HG03342 (cell line): ENCODE data around the gene CRB1.
"Not testable (repeated sequence)": the region's sequence is repeated elsewhere in the genome, so short reads cannot be mapped to it uniquely, and the experiment has no call there.

ENCODE experiments used
- ATAC-seq: cut with Tn5 transposase; IDR thresholded peaks from one replicate; pipeline ENCODE4 v1.9.1; 2021; ENCODE audit warnings: mild to moderate bottlenecking, moderate library complexity; ENCODE audit not compliant: unreplicated experiment

Gene CRB1

DNA sequence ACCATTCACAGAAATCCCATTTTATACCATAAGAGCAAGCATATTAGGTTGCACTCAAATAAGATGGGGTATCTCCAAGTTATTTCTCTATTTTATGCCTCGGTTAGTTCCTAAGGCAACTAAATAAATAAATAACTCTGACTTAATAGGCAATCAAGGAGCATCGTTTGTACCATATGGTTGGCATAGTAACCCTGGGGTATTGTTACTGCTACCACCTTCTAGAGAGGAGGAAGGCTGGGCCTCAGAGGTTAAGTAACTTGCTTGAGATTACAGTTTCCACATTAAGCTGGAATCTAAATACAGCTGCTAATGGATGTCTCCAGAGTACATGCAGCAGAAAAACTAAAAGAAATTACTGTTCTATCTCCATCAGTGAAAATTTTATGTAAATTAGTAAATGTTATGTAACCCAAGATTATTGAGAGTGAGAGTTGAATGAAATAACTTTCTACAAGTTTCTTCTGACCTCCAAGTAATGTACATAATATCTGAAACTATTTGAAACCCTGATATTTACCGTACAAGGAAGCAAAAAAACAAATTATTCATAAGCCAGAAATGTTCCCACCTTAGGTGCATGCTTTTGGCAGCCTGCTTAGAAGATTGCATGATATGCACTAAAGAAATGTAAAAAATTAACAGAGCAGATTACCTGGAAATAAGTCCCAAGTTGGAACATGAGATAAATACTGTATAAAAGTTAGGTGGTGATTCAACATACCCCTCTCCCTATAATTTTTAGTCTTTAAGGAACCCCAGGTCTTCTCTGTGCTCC is 127.0 kb downstream of the CRB1 start:
- ATAC-seq: no peak

DNA sequence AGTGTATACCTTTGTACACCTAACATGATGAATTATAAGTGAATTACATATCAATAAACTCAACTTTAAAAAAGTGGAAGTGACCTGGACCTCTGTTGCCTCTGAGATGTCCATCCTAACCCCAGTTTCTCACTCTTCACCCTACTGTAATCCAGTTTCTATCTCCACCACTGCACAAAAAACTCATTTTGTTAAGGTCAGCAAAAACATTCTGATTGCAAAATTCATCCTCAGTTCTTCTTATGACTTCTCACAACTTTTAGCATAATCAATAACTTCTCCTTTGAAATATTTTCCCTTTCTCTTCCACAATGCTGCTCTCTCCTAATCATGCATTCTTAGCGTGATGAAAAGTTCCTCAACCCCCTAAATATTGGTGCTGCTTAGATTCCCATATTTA is 129.8 kb downstream of the CRB1 start:
- ATAC-seq: no peak

DNA sequence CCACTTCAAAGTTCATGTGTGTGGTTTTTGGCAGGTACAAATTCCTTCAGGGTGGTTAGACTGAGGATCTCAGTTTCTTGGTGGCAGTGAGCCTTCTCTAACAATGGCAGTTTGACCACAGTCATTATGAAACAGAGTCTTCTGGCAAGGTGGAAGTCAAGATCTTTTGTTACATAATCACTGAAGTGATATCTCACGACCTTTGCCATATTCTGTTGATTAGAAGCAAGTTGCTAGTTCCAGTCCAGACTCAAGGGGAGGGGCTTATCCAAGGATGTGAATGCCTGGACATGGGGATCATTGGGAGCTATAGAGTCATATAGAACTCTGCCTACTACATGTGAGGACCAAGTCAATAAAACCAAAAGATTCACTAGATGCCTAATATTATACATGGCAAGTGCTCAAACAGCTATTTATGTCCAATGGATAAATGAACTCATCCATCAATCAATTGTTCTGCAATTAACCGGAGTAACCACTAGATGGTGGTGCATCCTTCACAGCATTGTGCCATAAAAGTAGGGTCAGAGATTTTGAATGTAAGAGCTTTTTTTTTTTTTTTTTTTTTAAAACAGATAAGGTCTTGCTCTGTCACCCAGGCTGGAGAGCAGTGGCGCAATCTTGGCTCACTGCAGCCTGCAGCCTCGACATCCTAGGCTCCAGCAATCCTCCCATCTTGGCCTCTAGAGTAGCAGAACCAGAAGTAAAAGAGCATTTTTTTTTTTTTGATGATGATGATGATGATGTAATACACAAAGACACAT is 131.9 kb downstream of the CRB1 start:
- peak; percentile 89 for ATAC-seq

DNA sequence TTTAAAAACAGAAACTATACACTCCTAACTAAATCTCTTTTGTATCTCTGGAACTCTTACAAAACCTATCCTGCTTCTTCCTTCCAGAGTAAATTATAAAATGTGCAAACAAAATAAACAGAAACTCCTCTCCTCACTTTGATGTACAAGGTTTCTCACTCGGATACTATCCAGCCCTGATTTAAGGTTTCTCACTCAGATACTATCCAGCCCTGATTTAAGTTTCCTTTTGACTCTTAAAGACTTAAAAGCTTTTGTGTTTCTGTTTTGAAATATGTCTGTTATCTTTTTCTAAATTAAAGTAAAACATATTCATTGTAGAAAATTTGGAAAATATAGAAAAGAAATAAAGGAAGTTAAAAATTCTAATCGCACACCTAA is 132.5 kb downstream of the CRB1 start:
- ATAC-seq: no peak

DNA sequence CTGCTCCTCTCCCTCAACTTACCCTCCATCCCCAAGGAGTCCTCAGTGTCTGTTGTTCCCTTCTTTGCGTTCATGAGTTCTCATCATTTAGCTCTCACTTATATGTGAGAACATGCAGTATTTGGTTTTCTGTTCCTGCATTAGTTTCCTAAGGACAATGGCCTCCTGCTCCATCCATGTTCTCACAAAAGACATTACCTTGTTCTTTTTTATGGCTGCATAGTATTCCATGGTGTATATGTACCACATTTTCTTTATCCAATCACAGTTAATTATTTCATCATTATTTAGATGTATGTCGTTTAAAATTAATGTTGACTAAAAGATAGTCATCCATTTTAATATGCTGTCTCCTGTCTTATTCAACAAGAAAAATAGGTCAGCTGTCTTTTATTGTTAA is 134.1 kb downstream of the CRB1 start:
- ATAC-seq: no peak

DNA sequence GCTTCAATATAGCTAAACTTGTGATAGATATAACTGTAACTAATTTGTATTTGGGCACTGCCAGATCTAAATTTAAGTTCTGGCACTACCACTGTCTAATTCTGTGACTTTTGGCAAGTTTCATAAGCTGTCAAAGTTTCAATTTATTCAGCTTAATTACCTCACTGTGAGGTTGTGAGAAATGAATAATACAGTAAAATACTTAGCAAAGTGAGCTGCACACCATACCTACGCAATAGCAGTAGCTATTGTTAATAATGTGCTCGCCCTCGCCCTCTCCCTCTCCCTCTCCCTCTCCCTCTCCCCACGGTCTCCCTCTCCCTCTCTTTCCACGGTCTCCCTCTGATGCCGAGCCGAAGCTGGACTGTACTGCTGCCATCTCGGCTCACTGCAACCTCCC is 136.7 kb downstream of the CRB1 start:
- not testable (repeated sequence) for ATAC-seq

DNA sequence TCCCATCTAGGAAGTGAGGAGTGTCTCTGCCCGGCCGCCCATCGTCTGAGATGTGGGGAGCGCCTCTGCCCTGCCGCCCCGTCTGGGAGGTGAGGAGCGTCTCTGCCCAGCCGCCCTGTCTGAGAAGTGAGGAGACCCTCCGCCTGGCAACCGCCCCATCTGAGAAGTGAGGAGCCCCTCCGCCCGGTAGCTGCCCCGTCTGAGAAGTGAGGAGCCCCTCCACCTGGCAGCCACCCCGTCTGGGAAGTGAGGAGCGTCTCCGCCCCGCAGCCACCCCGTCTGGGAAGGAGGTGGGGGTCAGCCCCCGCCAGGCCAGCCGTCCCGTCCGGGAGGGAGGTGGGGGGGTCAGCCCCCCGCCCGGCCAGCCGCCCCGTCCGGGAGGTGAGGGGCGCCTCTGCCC is 137.6 kb downstream of the CRB1 start:
- not testable (repeated sequence) for ATAC-seq

DNA sequence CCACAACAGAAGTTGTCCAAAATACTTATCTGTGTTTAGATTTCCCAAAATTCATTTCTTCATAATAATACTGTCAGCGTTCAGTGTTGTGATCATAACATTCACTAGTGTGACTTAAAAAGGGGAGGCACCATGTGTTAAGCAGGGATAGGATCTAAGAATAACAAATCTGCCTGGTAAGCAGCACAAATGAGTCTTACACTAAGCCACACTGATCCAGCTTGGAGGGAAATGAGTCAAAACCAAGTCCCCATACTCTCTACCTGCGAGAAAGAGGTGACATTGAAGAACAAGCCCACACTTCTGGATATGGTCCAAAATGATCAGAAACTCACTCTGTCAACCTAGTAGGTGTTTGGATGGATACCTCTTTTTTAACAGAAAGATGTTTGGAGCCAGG is 145.5 kb downstream of the CRB1 start:
- no peak for ATAC-seq

DNA sequence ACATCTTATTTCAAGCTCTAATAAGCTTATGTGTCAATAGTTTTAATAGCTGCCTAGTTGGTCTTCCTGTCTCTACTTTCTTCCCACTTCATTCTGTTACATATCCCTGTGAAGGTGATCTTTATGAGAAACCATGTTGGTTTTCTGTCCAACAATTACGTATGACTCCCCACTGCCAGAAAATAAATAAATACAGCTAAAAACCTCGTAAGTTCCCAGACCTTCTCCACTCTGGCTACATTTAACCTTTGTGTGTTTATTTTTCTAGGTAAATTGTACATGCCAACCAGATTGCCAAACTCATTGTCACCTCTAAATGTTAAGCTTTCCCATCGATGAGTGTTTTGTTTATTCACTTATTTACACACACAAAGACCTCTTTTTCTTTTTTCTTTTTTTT is 147.2 kb downstream of the CRB1 start:
- ATAC-seq: no peak

DNA sequence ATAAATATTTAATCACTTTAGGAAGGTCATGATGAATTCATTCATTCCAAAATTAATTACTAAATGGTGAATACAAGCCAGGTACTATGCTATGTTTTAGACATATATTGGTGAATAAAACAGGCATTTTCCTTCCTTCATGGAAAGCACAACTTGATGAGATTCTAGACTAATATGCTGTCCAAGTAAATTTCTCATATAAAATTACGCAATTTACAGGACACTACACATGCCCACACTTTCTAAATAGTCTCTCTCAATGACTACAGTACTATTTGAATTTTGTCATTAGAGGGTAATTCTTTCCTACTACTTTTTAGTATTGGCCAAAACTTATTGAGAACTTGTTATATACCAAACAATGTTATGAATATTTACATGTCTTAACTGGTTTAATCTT is 150.6 kb downstream of the CRB1 start:
- ATAC-seq: no peak

DNA sequence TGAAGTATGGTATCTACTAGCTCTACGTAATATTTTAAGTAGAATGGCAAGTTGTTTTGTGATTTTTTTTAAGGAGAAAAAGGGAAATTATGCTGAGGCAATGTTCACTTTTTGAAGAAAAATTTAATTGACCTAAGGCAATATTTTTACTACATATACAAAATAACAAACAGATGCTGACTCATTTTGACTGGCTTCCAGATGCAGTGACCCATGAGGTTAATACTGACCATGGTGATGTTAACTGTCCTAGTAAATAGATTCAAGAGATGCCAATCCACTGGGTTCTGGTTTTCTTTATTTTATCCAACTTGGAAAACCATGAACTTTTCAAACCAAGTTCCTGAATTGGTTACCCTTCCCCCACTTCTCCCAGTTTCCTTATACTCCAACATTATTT is 154.9 kb downstream of the CRB1 start:
- ATAC-seq: no peak

DNA sequence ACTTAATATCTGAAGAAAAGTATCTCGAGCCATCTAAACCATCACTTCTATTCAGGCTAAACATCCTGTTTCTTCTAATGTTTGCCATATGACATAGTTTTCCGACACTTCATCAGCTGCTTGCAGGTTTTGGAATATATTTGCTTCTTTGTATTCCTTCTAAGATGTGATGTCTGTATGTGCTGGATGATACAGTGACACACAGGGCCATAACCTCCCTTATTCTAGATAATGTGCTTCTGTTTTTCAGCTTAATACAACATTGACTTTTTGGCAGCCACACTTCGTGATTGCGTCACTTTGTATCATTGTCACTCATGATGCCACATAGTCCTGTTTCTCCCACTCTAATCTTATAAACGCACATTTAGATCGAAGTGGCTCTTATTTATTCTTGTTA is 156.3 kb downstream of the CRB1 start:
- no peak for ATAC-seq

DNA sequence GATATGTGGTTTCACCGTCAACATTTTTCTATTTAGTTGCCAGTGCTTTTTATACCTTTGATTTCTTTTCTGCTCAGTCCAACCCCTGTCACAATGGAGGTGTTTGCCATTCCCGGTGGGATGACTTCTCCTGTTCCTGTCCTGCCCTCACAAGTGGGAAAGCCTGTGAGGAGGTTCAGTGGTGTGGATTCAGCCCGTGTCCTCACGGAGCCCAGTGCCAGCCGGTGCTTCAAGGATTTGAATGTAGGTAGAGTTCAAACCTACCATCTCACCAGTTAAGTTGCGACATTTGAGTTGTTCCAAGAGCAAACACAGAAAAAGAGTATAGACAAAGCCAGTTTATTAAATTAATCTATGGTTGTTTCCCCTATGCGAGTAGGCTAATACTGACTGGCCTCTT is 161.3 kb downstream of the CRB1 start:
- no peak for ATAC-seq

DNA sequence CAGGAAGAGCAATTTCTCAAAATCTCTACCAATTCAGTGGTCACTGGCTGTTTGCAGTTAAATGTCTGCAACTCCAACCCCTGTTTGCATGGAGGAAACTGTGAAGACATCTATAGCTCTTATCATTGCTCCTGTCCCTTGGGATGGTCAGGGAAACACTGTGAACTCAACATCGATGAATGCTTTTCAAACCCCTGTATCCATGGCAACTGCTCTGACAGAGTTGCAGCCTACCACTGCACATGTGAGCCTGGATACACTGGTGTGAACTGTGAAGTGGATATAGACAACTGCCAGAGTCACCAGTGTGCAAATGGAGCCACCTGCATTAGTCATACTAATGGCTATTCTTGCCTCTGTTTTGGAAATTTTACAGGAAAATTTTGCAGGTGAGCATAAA is 167.2 kb downstream of the CRB1 start:
- ATAC-seq: no peak

DNA sequence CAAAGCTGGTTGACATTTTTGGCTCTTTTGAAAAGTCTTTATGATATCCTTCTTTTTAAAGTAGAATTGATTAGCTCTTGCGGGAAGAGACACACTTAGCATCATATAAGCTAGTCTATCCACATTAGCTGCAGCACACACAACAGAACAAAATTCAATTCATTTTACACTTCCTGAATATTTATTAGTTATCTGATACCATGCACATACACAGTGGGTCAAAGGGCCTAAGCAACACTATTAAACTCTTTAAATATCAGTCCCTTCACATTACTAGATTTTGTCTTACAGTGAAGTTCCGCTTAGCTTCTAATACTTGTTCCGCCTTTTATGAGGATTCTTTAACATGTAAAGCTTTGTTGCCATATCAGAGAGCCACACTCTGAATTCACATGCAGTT is 169.5 kb downstream of the CRB1 start:
- no peak for ATAC-seq

DNA sequence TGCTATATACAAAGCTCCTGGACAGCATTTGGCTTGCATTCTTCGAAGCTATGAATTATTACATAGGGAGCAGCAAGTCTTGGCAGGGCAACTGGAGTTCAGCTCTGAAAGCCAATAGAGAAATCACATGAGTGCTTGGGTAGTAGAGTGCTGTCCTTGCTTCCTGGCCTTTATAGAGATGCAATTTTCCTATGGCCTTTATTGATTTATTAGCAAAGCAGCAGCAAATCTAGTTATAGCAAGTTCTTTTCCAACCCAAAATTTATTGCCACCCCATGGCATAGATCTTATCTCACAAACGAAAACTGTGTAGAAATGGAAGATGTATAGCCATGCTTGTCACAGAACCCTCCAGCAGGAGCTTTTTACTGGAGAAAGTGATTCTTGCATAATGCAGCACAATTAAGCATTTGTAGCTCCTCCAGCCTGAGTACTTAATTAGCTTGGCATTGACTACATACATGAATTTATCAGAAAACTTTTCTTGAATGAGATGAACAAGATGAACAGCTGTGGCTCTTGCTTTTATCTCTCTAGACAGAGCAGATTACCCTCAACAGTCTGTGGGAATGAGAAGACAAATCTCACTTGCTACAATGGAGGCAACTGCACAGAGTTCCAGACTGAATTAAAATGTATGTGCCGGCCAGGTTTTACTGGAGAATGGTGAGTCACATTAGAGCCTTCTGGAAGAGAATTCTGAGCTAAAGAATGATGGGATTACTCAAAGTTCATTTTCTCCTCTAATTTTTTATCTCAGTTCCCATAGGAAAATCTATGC is 170.1 kb downstream of the CRB1 start:
- no peak for ATAC-seq

DNA sequence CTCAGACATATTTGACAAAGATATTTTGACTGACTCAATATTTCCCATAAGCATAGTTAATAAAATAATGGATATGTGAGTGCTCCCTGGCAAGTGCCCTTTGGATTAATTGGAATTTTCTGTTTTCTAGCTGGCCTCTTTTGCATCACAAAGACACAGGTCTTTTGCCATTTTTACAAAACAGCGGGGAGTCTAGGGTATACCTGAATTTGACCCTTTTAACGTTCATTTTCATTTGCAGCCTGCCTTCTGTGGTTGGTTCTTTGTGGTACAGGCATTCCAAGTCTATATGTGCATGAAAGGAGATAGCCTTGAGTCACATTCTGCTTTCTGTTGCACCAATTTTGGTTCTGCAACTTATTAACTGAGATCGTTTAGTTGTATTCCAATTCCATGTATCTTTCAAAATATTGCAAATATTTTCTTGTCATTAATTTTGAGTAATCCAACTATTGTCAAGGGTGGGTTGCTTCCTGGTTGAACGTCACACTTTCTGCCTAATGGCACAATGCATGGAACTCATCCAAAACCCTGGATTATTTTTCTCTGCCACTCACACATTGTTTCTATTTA is 171.7 kb downstream of the CRB1 start:
- ATAC-seq: no peak

DNA sequence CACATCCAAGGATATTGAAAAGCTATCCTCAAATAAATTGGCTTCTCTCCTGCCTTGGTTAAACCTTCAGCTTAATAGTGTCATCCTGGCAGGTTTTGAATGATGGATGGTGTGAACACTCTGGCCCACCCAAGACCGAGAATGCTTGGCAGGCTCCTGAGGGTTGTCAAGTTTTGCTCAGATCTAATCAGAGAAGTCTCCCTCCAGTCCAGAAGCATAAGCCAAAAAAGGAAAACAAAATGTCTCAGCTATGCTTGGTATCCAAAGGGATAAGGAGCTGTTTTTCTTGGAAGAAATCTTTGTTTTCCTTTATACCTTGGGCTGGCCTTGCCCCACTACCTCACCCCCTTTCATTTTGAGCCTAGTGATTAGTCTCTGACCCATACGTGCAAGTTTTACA is 172.7 kb downstream of the CRB1 start:
- ATAC-seq: no peak

DNA sequence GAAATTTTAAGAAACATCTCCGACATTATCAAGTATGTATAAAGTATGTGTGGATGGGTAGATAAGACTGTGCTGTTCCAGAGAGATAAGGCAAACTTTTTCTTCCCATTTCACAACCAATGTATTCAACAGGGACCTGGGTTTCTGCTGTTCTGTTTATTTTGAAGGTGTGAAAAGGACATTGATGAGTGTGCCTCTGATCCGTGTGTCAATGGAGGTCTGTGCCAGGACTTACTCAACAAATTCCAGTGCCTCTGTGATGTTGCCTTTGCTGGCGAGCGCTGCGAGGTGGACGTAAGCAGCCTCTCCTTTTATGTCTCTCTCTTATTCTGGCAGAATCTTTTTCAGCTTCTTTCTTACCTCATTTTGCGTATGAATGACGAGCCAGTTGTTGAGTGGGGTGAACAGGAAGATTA is 174.0 kb downstream of the CRB1 start:
- no peak for ATAC-seq

DNA sequence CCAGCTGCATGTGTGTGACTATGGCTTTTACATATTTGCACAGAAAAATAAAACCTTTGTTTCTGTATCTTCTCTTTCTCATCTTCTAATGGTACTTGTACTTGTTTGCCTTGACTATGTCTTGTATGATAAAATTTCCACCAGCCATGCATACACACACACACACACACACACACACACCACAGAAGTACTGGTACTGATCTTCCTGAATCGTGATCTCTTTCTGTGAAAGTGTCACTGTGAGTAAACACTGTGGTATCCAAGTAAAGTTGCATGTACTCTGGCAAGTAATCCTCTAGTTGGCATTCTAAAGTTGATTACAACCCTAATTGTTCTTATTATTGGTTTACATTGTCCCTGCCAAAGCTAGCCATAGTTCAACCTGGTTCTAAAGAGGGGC is 176.7 kb downstream of the CRB1 start:
- no peak for ATAC-seq

DNA sequence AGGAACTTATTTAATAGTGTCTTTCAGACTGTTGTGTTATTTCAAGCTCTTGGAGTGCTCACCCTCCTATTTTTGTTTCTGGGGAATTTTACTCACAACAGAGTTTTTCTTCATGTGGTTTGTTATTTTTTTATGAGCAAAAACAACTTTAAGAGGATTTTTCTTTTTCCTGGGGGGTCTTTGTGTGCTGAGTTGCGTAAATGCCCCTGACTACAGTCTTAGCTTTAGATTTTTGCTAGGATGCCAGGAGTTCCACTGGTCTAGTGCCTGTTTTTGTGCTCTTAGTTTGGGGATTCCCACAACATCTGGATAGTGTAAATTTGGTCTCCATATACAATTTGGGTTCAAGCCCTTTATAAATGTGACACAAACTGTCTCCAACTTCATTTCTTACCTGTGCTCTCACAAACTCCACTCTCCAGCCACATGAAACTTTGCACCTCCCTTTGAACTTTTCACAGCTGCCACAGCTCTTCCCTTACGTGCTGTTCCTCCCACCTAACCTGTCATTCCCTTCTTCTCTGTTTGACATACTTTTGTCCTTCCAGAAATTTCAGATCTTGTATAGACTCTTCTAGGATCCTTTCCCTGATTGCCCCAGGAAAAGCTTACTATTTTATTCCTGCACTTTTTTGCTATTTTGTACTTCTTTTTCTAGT is 180.2 kb downstream of the CRB1 start:
- ATAC-seq: no peak
